ENCODE results near the gene FMO1.
"Not testable (repeated sequence)": the region's sequence is repeated elsewhere in the genome, so short reads cannot be mapped to it uniquely, and the experiment has no call there.

Gene FMO1

DNA sequence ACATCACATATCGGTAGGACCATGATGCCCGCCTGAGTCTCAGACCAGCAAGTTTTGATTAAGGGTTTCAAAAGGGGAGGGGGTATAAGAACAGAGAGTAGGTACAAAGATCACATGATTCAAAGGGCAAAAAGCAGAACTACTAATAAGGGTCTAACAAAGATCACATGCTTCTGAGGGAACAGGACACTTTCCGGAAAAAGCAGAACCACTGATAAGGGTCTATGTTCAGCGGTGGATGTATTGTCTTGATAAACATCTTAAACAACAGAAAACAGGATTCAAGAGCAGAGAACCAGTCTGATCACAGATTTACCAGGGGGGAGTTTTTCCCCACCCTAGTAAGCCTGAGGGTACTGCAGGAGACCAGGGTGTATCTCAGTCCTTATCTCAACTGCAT is 12.1 kb upstream of the FMO1 start:
- DNase-seq, result not testable (repeated sequence)

DNA sequence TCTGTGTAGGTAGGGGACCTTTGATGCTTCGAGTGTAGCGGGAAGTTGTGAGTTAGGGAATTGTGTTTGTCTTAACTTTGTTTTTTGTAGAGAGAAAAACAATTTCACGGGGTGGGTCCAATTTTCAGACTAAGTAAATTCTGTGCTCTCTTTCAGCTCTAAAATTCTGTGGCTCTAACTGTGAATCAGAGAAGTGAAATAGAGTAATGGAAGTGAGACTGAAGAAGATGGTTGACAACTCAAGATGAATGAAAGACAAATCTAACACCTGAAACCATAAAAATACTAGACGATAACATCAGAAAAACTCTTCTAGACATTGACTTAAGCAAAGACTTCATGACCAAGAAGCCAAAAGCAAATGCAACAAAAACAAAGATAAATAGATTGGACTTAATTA is 4.4 kb upstream of the FMO1 start:
- DNase-seq, result no peak

DNA sequence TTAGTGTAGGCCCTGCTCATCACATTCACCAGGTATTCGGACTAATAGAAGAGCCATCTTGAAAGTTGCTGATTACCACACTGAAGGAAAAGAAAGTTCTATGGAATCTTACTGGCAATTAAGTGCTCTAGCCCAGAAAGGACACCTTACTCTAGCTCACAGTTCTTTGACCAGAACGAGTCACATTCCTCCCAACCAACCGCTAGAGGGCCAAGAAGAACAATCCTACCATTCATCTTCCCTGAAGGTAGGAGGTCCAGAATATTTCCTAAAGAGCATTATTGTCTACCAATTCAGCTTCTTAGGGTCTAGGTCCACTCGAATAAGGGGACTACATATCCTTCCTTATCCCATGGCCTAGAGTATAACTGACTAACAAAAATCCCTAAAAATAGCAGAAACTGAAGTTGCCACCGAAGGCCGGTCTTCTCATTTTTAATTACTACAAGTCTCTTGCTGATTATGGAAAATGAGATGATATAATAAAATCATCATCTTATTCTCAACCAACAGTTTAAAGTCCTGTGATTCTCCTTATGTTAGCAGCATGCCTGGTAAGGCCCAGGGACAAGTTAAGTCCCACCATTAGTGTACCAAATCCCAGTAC is 2.7 kb upstream of the FMO1 start:
- peak; percentile 9 for DNase-seq

DNA sequence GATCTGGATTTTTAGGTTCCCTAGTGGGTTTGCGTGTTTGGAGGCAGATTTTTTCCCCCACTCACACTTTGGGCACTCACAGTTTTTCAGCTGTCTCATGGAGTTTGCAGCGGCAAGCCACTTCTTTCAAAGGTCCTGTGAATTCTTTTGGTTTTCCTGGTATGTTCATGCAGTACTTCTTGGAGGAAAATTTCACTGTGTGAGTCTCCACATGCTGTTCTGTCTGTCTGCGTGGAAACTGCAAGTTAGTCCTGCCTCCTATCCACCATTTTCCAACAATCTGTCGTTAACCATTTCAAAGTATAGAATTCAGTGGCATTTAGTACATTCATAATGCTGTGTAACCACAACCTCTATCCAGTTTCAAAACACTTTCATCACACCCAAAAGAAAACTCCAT is 793 bp upstream of the FMO1 start:
- DNase-seq, result no peak

DNA sequence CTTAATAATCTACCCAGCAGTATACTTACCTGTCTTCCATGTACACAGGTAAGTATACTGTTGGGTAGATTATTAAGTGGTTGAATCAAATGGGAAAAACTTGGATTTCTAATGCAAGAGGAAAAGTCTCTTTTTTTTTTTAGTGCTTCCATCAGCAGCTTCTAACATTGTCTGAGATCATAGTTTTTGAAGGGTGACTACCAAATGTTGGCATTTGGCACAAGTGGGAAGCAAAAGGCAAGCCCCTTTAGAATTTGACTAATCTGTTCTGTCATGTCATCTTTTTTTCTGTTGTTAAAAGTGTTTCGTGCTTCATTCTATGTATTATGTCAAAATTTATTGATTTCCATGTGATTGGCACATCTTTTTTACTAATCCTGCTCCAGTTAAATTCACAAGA is 547 bp downstream of the FMO1 start:
- DNase-seq, result no peak

DNA sequence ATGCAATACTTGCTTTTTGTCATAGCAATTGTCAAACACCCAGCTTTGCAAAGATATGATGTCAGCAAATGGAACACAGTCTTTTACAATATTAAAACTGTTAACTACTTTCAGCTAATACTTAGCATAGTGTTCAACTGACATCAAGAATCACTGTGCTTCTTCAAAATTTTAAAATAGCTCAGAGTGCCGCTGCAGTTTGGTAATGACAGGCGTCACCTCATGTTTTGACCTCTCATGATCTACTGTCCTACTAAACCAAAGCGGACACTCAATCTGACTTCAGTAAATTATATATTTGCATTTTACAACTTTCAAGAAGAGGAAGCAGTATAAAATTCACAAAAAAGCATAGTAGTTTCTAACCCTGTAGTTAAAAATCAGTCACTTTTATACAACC is 2.0 kb downstream of the FMO1 start:
- DNase-seq, result no peak

DNA sequence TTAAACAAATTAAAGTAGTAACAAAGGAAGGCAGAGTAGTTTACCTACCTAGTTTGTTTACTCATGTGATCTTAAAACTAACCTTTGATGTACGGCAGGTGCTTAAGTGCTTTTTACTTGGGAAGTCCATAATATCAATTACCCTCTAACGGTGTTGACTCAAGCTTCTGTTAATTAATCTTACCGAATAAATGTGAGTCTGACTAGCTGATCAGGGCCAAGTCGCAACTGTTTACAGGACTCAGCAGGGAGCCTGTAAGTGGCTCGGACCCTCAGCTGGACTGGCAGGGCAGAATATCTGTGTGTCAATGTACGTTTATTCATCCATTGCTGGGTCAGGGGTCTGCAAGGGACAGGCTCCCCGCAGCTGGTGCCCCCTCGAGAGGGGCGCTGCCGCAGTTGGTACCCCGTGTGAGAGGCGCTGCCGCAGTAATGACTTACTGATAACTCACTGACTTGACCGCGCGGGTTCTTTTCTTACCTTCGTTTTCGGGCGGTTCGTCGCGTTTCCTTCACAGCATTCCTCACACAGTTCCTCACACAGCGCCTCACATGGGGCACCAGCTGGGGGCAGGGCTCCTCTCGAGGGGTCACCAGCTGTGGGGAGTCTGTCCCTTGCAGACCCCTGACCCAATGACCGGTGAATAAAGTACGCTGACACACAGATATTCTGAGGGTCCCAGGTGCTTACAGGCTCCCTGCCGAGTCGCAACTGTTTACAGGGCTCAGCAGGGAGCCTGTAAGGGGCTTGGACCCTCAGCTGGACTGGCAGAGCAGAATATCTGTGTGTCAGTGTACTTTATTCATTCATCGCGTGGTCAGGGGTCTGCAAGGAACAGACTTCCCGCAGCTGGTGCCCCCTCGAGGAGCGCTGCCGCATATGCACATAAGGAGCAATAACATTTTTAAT is 3.0 kb downstream of the FMO1 start:
- DNase-seq, result peak; percentile 28

DNA sequence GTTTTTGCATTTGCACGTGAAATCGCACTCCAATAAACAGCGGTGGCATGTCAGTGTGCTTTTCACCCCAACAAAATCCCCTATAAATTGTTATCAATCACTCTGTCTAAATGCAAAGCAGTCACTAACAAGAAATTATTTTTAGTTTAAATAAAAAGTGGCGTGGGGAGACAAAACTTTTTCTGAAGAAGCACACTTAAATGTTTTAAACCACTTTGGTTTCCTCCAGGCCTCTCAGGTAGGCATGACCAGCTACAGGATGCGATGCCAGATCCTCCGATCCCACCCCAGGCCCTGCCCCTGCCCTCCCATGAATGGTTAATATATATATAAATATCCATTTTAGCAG is 3.6 kb downstream of the FMO1 start:
- DNase-seq, result no peak

DNA sequence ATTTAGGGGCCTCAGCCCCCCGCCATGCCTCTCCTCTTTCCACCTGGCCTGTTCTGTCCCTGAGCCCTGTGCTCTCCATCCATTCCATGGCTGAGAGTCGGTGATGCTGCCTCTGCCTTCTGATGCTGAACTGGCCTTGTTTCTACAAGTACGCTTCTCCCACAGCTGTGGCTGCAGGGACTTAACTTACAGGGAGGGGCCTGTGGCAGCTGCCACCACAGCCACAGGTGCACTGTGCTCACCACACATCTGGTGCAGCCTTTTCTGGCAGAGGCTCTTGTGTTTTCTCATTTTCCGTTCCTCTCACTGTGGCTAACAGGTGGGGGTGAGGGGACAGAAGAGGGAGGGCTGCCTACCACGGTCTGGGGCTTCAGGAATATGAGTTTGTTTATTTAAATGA is 4.2 kb downstream of the FMO1 start:
- DNase-seq, result no peak

DNA sequence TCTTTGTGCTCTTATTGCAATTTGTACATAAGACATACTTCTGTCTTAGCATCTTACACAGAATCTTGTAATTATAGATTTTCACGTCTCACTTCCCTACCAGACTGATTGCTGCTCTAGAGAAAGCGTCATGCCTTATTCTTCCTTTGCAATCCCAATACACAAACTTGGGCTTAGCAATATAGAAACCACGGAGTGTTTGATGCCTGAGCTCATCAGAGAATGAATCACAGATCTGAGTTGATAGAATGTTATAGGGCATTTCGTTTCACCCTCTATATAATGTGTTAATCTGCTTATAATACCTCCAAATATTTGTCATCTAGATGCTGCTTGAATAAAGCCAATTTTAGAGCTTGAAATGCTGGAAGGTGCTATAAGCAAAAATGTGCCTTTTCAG is 6.6 kb downstream of the FMO1 start:
- DNase-seq, result no peak

DNA sequence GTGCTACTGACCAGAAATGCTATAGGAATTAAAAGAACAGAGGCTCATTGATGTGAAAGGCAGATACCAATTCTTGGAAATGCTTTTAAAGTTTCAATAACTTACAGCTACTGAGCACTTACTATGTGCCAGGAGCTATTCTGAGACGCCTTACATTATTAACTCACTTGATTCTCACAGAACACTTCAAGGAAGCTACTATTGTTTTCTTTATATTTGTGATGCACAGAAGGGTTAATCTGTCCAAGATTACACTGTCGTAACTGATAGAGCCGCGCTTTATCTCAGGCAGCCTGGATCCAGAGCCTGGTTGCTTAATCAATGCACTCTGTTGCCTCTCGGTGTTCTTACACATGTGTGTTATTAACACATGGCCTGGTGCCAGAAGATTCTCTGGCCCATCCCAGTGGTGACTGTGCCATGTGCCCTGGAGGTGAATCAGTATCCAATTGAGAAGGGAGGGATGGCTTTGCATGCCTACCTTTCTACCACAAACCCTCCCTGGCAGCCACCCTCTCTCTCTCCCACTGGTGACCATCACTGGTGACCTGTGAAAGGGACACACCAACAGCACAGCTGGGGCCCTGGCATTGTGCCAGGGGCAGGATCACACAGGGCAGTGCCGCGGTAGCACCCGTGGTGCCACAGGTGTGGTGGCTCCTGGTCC is 8.8 kb downstream of the FMO1 start:
- DNase-seq, result no peak

DNA sequence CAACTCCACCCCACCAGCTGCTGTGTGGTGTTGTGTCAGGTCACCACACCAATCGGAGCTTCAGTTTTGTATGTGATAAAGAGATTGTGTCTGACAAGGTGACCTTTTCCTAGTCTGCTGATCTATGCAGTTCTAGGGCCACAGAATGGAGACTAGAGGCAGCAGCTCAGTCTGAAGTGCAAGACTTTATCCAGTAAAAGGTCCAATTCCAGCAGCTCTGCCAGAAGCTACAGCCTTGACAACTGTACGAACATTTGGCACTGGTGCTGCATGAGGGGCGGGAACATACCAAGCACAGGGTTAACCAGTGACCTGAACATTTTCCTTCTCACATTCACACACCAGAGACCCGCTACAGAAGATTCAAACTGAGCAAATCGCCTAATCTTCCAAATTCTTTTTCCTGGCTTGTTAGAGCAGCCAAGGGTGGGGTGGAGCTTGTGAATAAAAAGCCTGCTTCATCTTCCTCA is 9.3 kb downstream of the FMO1 start:
- DNase-seq, result no peak

DNA sequence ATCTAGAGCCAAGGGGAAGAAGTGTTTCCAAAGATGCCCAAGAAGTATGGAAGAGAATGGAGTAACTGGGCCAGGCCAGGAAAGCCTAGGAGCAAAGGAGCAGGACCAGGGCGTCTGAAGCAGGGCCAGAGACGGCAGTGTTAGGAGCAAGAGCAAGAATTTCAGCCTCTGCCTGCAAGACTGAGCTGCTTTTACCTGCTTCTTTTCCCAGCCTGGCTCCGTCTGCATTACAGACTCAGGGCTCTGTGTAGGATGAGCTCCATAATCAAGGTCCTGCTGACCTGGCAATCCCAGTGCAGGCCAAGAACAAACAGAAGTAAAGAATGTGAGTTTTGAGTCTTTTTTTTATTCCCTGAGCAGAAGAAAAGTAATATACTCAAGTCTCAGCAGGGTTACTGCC is 10.1 kb downstream of the FMO1 start:
- no peak for DNase-seq

DNA sequence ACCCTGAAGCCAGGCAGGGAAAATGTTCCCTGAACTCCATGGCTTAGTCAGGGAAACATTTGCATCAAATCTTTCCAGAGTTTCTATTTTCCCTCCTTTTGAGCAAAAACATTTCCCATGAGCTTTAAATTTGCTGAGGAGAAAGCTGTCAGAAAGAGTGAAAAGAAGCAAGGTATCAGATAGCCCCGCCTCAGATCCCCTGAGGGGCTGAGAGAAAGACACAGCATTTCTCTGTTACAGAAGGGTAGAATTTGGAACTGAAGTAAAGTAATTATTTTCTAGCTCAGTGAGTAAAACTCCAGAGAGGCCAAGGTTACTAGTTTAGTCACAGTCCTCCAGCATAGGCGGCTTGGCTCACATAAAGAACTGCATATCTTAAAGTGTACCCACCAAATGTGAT is 10.6 kb downstream of the FMO1 start:
- DNase-seq, result no peak

DNA sequence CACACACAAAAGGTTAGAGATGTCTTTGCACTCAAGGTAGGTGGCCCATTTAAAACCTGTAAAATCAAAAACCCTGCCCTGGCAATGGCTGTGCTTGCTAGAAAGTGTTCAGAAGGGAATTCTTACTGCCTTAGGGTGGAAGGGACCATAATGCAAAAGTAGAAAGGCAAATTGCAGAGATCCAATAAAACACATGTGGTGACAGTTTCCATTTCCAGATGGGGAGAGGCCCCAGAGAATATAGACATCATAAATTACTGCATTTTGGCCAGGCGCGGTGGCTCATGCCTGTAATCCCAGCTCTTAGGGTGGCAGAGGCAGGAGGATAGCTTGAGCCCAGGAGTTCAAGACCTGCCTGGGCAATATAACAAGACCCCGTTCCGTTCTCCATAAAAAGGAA is 13.0 kb downstream of the FMO1 start:
- no peak for DNase-seq

DNA sequence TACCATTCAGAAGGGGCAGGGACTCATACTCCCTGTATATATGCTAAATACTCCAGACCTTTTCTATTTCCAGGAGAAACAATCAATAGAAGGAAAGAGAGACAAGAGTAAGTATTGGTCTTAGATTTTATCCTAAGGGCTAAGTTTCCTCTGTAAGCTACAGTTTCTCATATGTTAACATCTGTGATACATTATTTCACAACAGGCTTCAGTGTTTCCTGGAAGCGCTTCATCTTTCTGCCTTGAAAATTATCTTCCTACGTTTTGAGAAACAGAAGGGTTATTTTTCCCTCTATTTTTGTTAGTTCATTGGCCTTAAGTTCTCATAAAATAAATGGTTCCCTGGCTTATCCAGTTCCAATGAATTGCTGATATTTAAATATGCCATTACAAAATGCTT is 15.6 kb downstream of the FMO1 start:
- DNase-seq, result no peak

DNA sequence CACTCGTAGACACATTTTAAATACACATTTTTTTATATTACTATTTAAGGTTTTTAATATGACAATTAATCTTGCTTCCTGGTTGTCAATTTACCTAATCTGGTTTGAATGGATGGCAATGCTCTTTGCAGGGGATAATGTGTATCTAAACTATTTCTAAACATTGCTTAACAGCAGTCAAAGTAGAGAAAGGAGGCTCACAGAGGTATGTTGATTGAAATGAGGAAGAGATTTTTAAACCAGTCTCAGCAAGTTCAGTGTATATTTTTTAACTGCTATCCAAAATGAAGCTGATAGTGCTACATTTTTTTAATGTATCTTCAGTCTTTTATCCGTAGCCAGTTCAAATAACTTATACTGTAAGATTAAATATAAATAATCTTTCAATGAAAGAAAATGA is 17.4 kb downstream of the FMO1 start:
- no peak for DNase-seq

DNA sequence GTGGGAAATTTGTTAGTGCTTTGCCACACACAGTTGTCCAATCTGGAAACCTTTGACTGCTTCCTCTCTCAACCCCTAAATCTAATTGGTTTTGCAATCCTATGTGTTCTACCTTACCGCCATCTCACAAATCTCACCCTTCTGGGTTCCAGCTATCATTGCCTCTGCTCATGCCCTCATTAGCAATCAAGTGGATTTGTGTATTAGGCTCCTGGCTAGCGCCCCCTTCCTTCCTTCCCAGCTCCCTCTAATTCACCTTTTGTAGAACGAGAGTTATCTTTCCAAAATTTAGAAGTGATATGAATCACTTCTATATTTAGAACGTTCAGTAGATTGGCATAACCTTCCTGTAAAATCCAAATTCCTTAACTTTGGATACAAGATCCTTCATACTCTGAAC is 18.6 kb downstream of the FMO1 start:
- DNase-seq, result no peak

DNA sequence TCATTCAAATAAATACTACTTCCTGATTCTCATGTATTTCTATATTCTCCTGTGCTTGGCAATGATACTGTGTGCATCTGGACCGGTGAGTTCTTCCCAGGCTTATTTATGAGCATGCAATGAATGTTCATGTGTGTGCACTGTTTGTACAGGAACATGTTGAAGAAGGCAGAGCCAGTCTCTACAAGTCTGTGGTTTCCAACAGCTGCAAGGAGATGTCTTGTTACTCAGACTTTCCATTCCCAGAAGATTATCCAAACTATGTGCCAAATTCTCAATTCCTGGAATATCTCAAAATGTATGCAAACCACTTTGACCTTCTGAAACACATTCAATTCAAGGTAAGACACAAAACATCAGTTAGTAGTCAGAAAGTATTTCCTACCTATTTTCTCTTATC is 19.1 kb downstream of the FMO1 start:
- DNase-seq, result no peak

DNA sequence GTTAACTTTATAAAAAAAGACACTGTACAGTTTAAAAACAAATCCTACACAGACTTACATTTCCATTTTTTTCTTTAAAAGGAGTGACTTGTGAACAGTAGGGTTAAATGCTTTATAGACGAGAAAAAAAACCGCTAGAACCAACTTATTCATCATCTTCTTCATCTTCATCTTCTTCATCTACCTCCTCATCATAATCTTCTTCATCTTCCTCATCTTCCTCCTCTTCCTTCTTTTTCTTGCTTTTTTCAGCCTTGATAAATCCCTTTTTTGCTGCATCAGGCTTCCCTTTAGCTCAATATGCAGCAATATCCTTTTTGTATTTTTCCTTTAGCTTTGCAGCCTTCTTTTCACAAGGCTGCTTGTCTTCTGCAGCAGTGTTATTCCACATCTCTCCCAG is 22.5 kb downstream of the FMO1 start:
- DNase-seq, result no peak

DNA sequence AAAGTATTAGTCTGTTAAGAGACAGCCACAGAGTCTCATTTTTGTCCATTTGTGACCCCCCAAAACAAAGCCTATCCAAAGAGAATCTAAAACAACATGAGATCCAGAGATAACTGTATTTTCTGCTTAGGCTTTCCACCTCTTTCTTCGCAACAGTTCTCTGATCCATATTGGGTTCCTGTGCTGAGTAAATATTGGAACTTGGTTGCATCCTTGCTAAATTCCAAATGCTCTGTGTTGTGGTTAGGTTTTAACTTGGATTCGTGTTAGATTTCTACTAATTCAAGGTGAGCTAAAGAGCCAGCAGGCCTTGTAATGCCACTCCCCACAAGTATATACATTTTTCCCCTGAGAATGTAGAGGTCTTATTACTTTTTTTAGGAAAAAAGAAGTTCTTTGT is 29.2 kb downstream of the FMO1 start:
- no peak for DNase-seq

DNA sequence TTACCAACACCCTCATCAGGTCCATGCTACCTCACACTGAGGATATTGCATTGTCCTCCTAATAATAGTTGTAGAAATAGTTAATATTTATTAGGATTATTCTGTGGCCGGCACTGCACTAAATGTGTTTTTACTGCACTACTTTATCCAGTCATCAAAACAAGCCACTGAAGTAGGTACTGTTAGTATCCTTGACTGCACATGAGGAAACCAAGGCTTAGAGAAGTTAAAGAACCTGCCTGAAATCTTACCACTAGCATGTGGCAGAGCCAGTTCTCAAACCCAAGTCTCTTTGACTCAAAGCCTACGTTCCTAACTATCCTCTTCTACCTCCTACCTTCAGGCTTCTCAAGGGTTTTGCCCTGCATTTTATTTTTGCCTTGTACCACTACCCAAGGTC is 30.9 kb downstream of the FMO1 start:
- no peak for DNase-seq

DNA sequence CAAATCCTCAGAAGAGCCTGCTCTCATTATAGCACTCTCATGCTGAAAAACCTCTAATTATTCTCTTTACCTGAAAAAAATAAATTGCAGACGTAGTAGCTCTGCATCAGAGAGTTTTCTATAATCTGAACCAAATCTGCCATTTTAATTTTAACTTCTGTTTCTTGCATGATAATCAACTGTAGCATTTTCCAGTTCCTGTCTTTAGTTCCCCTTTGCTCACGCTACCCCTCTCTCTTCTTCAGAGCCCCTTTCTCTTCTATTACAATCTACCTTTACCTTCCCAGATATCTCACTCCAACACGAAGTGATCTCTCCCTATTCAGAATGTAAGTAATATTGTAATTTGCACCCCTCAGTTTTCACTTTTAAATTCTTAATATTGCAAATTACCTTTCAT is 31.4 kb downstream of the FMO1 start:
- no peak for DNase-seq

DNA sequence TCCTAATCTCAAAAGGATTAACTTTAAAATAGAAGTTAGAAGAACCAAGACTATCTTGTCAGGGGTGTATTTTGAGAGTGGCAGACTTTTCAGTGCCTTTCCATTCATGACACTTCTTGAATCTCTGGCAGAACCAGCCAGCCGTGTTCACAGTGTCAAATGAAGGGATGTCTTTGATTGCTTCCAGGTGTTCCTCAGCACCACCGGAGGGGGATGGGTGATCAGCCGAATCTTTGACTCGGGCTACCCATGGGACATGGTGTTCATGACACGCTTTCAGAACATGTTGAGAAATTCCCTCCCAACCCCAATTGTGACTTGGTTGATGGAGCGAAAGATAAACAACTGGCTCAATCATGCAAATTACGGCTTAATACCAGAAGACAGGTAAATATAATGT is 32.3 kb downstream of the FMO1 start:
- no peak for DNase-seq
